GM23248 (cell line): ENCODE measurements around the gene AGXT.

Experiments
- EZH2 ChIP-seq: fragments of 200-600 bp; sonication (generic); IDR thresholded peaks from 2 replicates; pipeline ENCODE4 v1.6.1; 2018; ENCODE audit warnings: antibody characterized with exemption, mild to moderate bottlenecking; ENCODE audit not compliant: insufficient read depth, poor library complexity, severe bottlenecking
- EZH2phosphoT487 ChIP-seq: fragments of 200-600 bp; sonication (generic); IDR thresholded peaks from 2 replicates; pipeline ENCODE4 v1.6.1; 2018; ENCODE audit warnings: antibody characterized with exemption, moderate library complexity, mild to moderate bottlenecking, low read depth; ENCODE audit not compliant: insufficient read depth

GRCh38 chr2:240833724-240834285 is 34.8 kb upstream of the AGXT start:
- TF ChIP-seq EZH2phosphoT487 (no peak), EZH2 (no peak)
